ENCODE data around the gene ABI3BP. TPM values are rescaled to one million over a fixed set of nuclear protein-coding genes. Genes with fewer than 3 reads are reported as not detected.

The ABI3BP gene
- total RNA-seq, 5 donors from 2014 or later (not counting 1 experiment from before 2014, with no cell fraction given): 0.18 to 0.66 (median 0.43) TPM; not detected in 2

GRCh38 chr3:100891827-100892226, 101.4 kb downstream of the ABI3BP start:
- Mint-ChIP-seq H3K9me3 (no peaks in the 10 kb centered on the region), H3K27ac (no peak overlapping the region), H3K4me3 (no peak overlapping the region), H3K27me3 (peaks cover 22 to 29% of the 10 kb centered on the region in 2 donors), H3K36me3 (no peaks in the 10 kb centered on the region), H3K4me1 (no peaks in the 10 kb centered on the region)
- ChIA-PET POLR2A (interaction anchor here in 1 of 2 donors (0.6 kb wide), 1 partner anchor 852 kb away, joined by 3 read pairs; no protein-coding TSS in a partner anchor), CTCF (no interaction called here)
- Histone ChIP-seq H3K4me1 (ENCODE audit: control insufficient read depth in 1 of 2, extremely low read depth in 1 of 2, insufficient read depth in 2 of 2, low read length in 2 of 2) (no peaks in the 10 kb centered on the region), H3K36me3 (ENCODE audit: control insufficient read depth in 2 of 2, extremely low read depth in 1 of 2, insufficient read depth in 1 of 2, low read length in 1 of 2) (no peaks in the 10 kb centered on the region), H3K9me3 (no peaks in the 10 kb centered on the region), H3K27ac (ENCODE audit: low read length) (no peak overlapping the region), H3K4me3 (ENCODE audit: control insufficient read depth in 1 of 2, extremely low read depth in 1 of 2, low read length in 1 of 2) (no peak overlapping the region), H3K27me3 (replicated peaks in 1 of 2; ENCODE audit: control insufficient read depth in 2 of 2, extremely low read depth in 1 of 2, insufficient read depth in 2 of 2, low read length in 1 of 2) (no peaks in the 10 kb centered on the region)
- DNase-seq: no peak
- no CpG with 5 or more reads among the region's 5 CpGs for WGBS (ENCODE audit: insufficient coverage)
- ATAC-seq (replicated peaks in 1 of 4): no peak

GRCh38 chr3:100891033-100891432, 102.2 kb downstream of the ABI3BP start:
- ATAC-seq (replicated peaks in 1 of 4): no peak
- POLR2A ChIA-PET: no interaction called here
- WGBS (ENCODE audit: insufficient coverage): no CpG with 5 or more reads among the region's 2 CpGs

GRCh38 chr3:100888881-100889280, 104.3 kb downstream of the ABI3BP start:
- Mint-ChIP-seq H3K36me3 (no peaks in the 10 kb centered on the region), H3K27me3 (peaks cover 20 to 28% of the 10 kb centered on the region in 2 donors), H3K27ac (no peak overlapping the region), H3K4me1 (no peaks in the 10 kb centered on the region), H3K4me3 (no peak overlapping the region), H3K9me3 (no peaks in the 10 kb centered on the region)
- whole genome bisulfite sequencing (ENCODE audit: insufficient coverage): no CpG with 5 or more reads among the region's 1 CpG
- Histone ChIP-seq H3K4me3 (ENCODE audit: control insufficient read depth in 1 of 2, extremely low read depth in 1 of 2, low read length in 1 of 2) (no peak overlapping the region), H3K36me3 (ENCODE audit: control insufficient read depth in 2 of 2, extremely low read depth in 1 of 2, insufficient read depth in 1 of 2, low read length in 1 of 2) (no peaks in the 10 kb centered on the region), H3K27ac (ENCODE audit: low read length) (no peak overlapping the region), H3K4me1 (ENCODE audit: control insufficient read depth in 1 of 2, extremely low read depth in 1 of 2, insufficient read depth in 2 of 2, low read length in 2 of 2) (no peaks in the 10 kb centered on the region), H3K9me3 (no peaks in the 10 kb centered on the region), H3K27me3 (replicated peaks in 1 of 2; ENCODE audit: control insufficient read depth in 2 of 2, extremely low read depth in 1 of 2, insufficient read depth in 2 of 2, low read length in 1 of 2) (no peaks in the 10 kb centered on the region)
- ATAC-seq (replicated peaks in 1 of 4) (no peak), DNase-seq (no peak)
- ChIA-PET POLR2A (no interaction called here), CTCF (no interaction called here)

More at GRCh38 chr3:100891033-100891432, 102.2 kb downstream of the ABI3BP start:
- Mint-ChIP-seq H3K9me3 (no peaks in the 10 kb centered on the region), H3K27me3 (peaks cover 22 to 29% of the 10 kb centered on the region in 2 donors), H3K36me3 (no peaks in the 10 kb centered on the region), H3K4me3 (no peak overlapping the region), H3K27ac (no peak overlapping the region), H3K4me1 (no peaks in the 10 kb centered on the region)
- no peaks in the 10 kb centered on the region for H3K4me1 ChIP-seq (ENCODE audit: control insufficient read depth in 1 of 2, extremely low read depth in 1 of 2, insufficient read depth in 2 of 2, low read length in 2 of 2)
- no peaks in the 10 kb centered on the region for H3K9me3 ChIP-seq
- H3K4me3 ChIP-seq (ENCODE audit: control insufficient read depth in 1 of 2, extremely low read depth in 1 of 2, low read length in 1 of 2): no peak overlapping the region
- no peak overlapping the region for H3K27ac ChIP-seq (ENCODE audit: low read length)
- no peak for DNase-seq
- CTCF ChIA-PET: no interaction called here
- H3K27me3 ChIP-seq (replicated peaks in 1 of 2; ENCODE audit: control insufficient read depth in 2 of 2, extremely low read depth in 1 of 2, insufficient read depth in 2 of 2, low read length in 1 of 2): no peaks in the 10 kb centered on the region
- H3K36me3 ChIP-seq (ENCODE audit: control insufficient read depth in 2 of 2, extremely low read depth in 1 of 2, insufficient read depth in 1 of 2, low read length in 1 of 2): no peaks in the 10 kb centered on the region

GRCh38 chr3:100882571-100882984, 110.6 kb downstream of the ABI3BP start:
- H3K4me3 ChIP-seq (ENCODE audit: control insufficient read depth in 1 of 2, extremely low read depth in 1 of 2, low read length in 1 of 2): no peak overlapping the region
- CTCF ChIA-PET: no interaction called here
- no peak overlapping the region for H3K4me3 Mint-ChIP-seq
- H3K36me3 Mint-ChIP-seq: no peaks in the 10 kb centered on the region
- no peak for ATAC-seq (replicated peaks in 1 of 4)
- H3K4me1 ChIP-seq (ENCODE audit: control insufficient read depth in 1 of 2, extremely low read depth in 1 of 2, insufficient read depth in 2 of 2, low read length in 2 of 2): no peaks in the 10 kb centered on the region
- POLR2A ChIA-PET: no interaction called here
- WGBS (ENCODE audit: insufficient coverage): no CpG with 5 or more reads among the region's 1 CpG
- no peaks in the 10 kb centered on the region for H3K36me3 ChIP-seq (ENCODE audit: control insufficient read depth in 2 of 2, extremely low read depth in 1 of 2, insufficient read depth in 1 of 2, low read length in 1 of 2)
- H3K9me3 Mint-ChIP-seq: no peaks in the 10 kb centered on the region
- no peaks in the 10 kb centered on the region for H3K4me1 Mint-ChIP-seq
- H3K27ac Mint-ChIP-seq: no peak overlapping the region
- DNase-seq: no peak
- peaks cover 10 to 13% of the 10 kb centered on the region in 2 donors for H3K27me3 Mint-ChIP-seq
- no peak overlapping the region for H3K27ac ChIP-seq (ENCODE audit: low read length)
- no peaks in the 10 kb centered on the region for H3K9me3 ChIP-seq
- no peaks in the 10 kb centered on the region for H3K27me3 ChIP-seq (replicated peaks in 1 of 2; ENCODE audit: control insufficient read depth in 2 of 2, extremely low read depth in 1 of 2, insufficient read depth in 2 of 2, low read length in 1 of 2)

GRCh38 chr3:100880845-100881244, 112.4 kb downstream of the ABI3BP start:
- Histone ChIP-seq H3K4me3 (ENCODE audit: control insufficient read depth in 1 of 2, extremely low read depth in 1 of 2, low read length in 1 of 2) (no peak overlapping the region), H3K4me1 (ENCODE audit: control insufficient read depth in 1 of 2, extremely low read depth in 1 of 2, insufficient read depth in 2 of 2, low read length in 2 of 2) (no peaks in the 10 kb centered on the region), H3K27me3 (replicated peaks in 1 of 2; ENCODE audit: control insufficient read depth in 2 of 2, extremely low read depth in 1 of 2, insufficient read depth in 2 of 2, low read length in 1 of 2) (no peaks in the 10 kb centered on the region), H3K9me3 (no peaks in the 10 kb centered on the region), H3K27ac (ENCODE audit: low read length) (no peak overlapping the region), H3K36me3 (ENCODE audit: control insufficient read depth in 2 of 2, extremely low read depth in 1 of 2, insufficient read depth in 1 of 2, low read length in 1 of 2) (no peaks in the 10 kb centered on the region)
- ChIA-PET POLR2A (no interaction called here), CTCF (no interaction called here)
- no peak overlapping the region for H3K4me3 Mint-ChIP-seq
- no peaks in the 10 kb centered on the region for H3K9me3 Mint-ChIP-seq
- DNase-seq (no peak), ATAC-seq (replicated peaks in 1 of 4) (no peak)
- WGBS (ENCODE audit: insufficient coverage): no CpG with 5 or more reads among the region's 1 CpG
- peaks cover 10 to 11% of the 10 kb centered on the region in 2 donors for H3K27me3 Mint-ChIP-seq
- H3K27ac Mint-ChIP-seq: no peak overlapping the region
- no peaks in the 10 kb centered on the region for H3K4me1 Mint-ChIP-seq
- H3K36me3 Mint-ChIP-seq: no peaks in the 10 kb centered on the region

GRCh38 chr3:100880072-100880471, 113.1 kb downstream of the ABI3BP start:
- DNase-seq (no peak), ATAC-seq (replicated peaks in 1 of 4) (no peak)
- no peaks in the 10 kb centered on the region for H3K36me3 ChIP-seq (ENCODE audit: control insufficient read depth in 2 of 2, extremely low read depth in 1 of 2, insufficient read depth in 1 of 2, low read length in 1 of 2)
- H3K27me3 Mint-ChIP-seq: peaks cover 10 to 11% of the 10 kb centered on the region in 2 donors
- no peak overlapping the region for H3K27ac Mint-ChIP-seq
- H3K4me1 Mint-ChIP-seq: no peaks in the 10 kb centered on the region
- H3K4me1 ChIP-seq (ENCODE audit: control insufficient read depth in 1 of 2, extremely low read depth in 1 of 2, insufficient read depth in 2 of 2, low read length in 2 of 2): no peaks in the 10 kb centered on the region
- H3K4me3 Mint-ChIP-seq: no peak overlapping the region
- 52% methylated on average over 3 of the region's 7 CpGs for WGBS (ENCODE audit: insufficient coverage)
- ChIA-PET CTCF (no interaction called here), POLR2A (no interaction called here)
- H3K27me3 ChIP-seq (replicated peaks in 1 of 2; ENCODE audit: control insufficient read depth in 2 of 2, extremely low read depth in 1 of 2, insufficient read depth in 2 of 2, low read length in 1 of 2): no peaks in the 10 kb centered on the region
- no peaks in the 10 kb centered on the region for H3K36me3 Mint-ChIP-seq
- no peaks in the 10 kb centered on the region for H3K9me3 Mint-ChIP-seq
- no peaks in the 10 kb centered on the region for H3K9me3 ChIP-seq
- no peak overlapping the region for H3K27ac ChIP-seq (ENCODE audit: low read length)
- H3K4me3 ChIP-seq (ENCODE audit: control insufficient read depth in 1 of 2, extremely low read depth in 1 of 2, low read length in 1 of 2): no peak overlapping the region

GRCh38 chr3:100879195-100879810, 113.9 kb downstream of the ABI3BP start:
- H3K4me3 ChIP-seq (ENCODE audit: control insufficient read depth in 1 of 2, extremely low read depth in 1 of 2, low read length in 1 of 2): no peak overlapping the region
- ATAC-seq (replicated peaks in 1 of 4): no peak
- POLR2A ChIA-PET: interaction anchor here in 1 of 2 donors (0.6 kb wide), 1 partner anchor 531 kb away, joined by 3 read pairs; no protein-coding TSS in a partner anchor

More at GRCh38 chr3:100879195-100879810, 113.9 kb downstream of the ABI3BP start:
- no peaks in the 10 kb centered on the region for H3K4me1 Mint-ChIP-seq
- CTCF ChIA-PET: no interaction called here
- no peak overlapping the region for H3K27ac ChIP-seq (ENCODE audit: low read length)
- no peaks in the 10 kb centered on the region for H3K4me1 ChIP-seq (ENCODE audit: control insufficient read depth in 1 of 2, extremely low read depth in 1 of 2, insufficient read depth in 2 of 2, low read length in 2 of 2)
- H3K4me3 Mint-ChIP-seq: no peak overlapping the region
- H3K36me3 ChIP-seq (ENCODE audit: control insufficient read depth in 2 of 2, extremely low read depth in 1 of 2, insufficient read depth in 1 of 2, low read length in 1 of 2): no peaks in the 10 kb centered on the region
- H3K27ac Mint-ChIP-seq: no peak overlapping the region
- no peaks in the 10 kb centered on the region for H3K36me3 Mint-ChIP-seq
- no peaks in the 10 kb centered on the region for H3K9me3 ChIP-seq
- H3K9me3 Mint-ChIP-seq: no peaks in the 10 kb centered on the region
- no CpG with 5 or more reads among the region's 4 CpGs for WGBS (ENCODE audit: insufficient coverage)
- no peaks in the 10 kb centered on the region for H3K27me3 ChIP-seq (replicated peaks in 1 of 2; ENCODE audit: control insufficient read depth in 2 of 2, extremely low read depth in 1 of 2, insufficient read depth in 2 of 2, low read length in 1 of 2)
- DNase-seq: no peak
- H3K27me3 Mint-ChIP-seq: peaks cover 11 to 14% of the 10 kb centered on the region in 2 donors
